AML-193 (cell line): Measurements from ENCODE around the gene MOSMO.
"Not testable (repeated sequence)": the region's sequence is repeated elsewhere in the genome, so short reads cannot be mapped to it uniquely, and the experiment has no call there.

Experiments used
- DNase-seq, 2 experiments: peaks; one replicate each; lab custom pipeline; 2025; lab: John Stamatoyannopoulos, UW

The MOSMO gene

DNA sequence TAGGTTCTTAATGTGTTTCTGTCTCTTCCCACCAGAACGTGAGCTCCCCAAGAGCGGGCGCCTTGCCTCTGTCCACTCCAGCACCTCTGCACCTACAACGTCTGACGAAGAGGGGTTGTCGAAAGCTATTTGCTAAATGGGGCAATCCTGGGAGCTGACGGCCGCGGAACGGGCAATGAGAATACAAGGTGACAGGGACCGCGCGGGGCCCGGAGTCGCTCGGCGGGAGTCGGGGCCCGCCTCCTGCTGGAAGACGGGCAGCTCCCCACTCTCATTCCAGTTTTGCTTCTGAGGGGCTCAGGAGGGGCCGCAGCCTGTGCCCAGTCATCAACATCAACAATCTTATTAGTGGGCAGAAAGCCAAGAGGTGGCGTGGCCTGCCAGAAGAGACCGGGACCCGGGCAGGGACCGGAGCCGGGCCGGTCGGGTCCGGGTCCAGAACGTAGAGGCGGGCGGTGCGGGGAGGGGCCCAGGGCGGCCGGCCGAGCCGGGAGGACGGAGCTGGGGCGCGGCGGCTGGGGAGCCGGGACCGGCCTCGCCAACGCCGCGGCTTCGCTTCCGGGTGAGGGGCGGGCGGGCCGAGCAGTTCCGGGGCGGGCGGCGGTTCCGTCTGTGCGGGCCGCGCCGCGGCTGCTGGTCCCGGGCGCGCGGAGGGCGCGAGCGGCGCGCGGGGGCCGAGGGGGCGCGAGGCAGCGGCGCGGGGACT is at the start of gene MOSMO:
MOSMO (plus strand) TSS at position 603 of the 706 bp plus-strand sequence. CDS start 191 bp downstream, outside the sequence.
- DNase-seq, result peak; percentile 50 to 54

DNA sequence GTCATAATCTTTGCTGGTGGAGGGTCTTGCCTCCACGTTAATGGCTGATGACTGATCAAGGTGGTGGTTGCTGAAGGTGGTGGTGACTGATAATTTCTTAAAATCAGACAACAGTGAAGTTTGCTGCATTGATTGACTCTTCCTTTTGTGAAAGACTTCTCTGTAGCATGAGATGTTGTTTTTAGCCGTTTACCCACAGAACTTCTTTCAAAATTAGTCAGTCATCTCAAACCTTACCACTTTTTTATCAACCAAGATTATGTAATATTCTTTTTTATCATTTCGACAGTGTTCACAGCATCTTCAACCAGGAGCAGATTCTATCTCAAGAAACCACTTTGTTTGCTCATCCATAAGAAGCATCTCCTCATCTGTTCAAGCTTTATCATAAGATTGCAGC is 48.9 kb upstream of the MOSMO start:
- DNase-seq, result no peak

DNA sequence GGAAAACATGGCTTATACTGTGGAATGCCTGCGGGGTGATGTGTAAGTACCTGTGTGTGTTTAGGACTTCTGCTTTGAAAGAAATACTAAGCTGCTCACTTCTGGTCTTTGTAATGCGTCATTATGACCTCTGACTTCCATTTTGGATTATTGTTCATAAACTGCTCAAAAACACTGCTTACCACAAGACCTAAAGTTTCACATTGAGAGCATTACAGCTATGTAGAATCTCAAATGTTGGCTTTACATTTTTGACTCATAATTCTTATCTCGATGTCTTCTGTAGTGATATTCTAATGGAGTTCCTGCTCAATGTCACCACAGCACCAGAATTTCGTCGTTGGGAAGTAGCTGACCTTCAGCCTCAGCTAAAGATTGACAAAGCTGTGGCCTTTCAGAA is 45.4 kb upstream of the MOSMO start:
- DNase-seq, result no peak

DNA sequence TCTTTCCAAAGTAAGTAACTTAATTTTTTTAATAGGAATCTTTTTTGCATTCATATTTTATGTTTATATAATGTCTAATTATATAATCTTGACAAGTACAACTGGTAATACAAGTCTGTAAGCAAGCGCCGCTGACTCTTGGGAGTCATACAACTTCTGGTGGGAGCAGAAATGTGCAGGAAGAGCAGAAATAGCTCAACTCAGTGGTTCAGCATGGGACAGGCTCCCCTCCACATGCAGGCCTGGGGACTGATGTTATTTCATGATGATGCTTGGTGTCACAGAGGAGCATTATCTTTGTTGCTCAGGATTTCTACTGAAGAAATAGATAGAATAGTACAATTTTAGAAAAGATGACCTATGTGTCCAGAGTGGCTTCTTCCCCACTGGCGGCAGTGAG is 44.0 kb upstream of the MOSMO start:
- DNase-seq, result no peak

DNA sequence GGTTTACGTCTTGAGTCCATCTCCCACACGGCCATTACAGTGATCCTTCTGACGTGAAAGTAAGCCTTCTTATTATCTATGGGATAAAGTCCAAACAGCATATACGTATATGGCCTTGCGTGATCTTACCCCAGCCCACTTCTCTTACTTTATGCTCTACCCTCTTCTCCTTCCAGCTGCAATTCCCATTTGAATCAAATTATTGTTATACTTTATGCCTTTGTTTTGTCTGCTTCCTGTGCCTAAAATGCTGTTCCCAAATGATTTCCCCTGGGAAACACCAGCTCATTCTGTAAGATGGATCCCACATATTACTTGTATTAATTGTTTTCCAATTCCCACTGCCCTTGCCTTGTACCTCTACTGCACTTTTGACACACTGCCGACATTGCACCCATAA is 43.6 kb upstream of the MOSMO start:
- no peak for DNase-seq

DNA sequence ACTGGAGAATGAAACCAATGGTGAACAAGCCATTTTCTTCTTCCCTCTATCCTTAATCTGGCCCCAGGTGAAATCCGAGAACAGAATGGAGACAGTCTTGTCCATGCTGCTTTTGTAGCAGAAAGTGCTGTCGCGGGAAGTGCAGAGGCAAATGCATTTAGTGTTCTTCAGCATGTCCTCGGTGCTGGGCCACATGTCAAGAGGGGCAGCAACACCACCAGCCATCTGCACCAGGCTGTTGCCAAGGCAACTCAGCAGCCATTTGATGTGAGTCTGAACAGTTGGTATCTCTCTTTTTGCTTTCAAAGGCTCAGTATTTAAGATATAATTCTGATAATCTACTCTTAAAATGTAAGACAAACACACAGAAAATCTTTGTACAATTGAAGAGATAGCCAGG is 36.1 kb upstream of the MOSMO start:
- DNase-seq, result no peak

DNA sequence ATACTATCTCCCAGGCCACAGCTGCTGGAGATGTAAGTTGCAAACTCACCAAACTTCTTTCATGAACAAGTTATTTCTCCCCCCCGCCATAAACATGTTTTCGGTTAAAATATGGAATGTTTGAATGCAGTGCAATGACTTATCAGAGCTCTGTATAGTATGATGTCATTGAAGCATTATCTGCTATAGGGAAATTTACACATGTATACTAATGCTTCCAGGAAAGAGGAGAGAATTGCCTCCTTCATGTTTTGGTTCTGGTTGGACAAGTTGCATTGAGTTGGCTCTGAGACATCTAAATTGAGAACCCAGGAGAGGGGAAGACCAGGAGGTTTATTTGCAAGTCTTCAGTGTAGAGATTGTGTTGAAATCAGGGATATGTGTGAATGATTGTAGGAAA is 34.0 kb upstream of the MOSMO start:
- DNase-seq, result no peak

DNA sequence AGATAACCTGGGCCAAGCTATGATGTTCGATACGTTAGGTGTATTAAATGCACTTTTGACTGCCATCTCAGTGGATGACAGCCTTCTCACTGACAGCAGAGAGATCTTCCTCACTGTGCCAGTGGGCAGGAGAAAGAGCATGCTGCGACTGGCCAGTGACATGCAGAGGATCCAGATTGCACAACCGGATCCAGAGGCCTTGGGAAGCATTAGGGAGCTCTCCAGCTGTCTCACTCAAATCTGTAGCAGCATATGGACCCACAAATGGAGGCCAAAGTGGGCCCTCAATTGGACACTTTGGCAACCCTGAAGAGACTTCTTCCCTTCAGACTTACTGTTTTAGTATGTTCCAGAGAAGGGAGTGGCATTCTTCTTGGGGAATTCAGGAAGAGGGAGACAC is 27.9 kb upstream of the MOSMO start:
- DNase-seq, result no peak

DNA sequence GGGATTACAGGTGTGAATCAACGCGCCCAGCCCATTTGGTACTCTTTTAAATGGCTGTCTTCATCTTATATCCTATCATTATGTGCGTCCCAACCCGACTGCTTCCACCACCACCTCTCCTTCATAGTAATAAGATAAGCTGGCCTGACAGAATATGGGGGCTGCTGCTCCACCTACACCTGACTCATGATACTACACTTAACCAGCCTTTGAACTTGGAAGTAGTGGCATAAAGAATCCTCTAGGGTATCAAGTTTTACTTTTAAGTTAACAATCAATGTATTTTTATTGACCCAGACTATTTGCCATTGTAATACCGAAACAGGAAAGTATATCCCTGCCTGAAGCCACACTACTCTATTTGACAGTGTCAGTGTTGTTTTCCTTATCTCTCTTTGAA is 25.8 kb upstream of the MOSMO start:
- DNase-seq, result no peak

DNA sequence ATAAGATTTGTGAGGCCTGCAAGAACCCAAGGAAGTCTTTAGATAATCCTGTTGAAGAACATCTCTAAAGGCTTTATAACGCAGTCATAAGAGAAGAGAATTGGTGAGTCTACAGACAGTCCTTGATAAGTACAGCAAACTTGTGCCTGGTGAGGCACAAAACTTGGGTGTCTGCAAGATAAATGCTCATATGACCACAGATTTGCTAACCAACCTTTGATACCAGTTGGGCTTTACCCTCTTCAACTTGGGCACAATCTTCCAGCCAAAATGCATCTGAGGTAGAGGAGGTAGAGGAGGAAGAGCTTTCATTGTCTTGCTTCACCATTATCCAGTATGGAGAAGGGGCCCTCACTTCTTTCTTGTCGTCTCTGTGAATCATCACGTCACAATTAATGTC is 23.8 kb upstream of the MOSMO start:
- DNase-seq, result no peak

DNA sequence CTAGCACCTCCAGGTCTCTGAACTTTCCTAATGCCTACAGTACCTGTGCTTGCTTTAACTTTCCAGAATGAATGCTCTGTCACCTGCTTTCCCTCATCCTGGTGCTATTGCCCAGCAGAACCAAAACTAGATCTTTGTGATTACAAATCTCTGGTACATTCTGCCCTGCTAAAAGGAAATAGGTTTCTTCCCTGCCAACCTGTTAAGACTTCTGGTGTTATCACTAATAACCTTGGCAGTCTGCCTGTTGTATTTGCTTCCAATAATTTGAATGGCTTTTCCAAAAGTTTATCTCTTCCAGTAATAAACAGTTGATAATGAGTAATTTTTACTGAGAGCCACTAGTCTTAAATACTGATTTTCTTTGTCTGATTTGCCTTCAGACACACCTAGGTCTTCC is 22.4 kb upstream of the MOSMO start:
- no peak for DNase-seq

DNA sequence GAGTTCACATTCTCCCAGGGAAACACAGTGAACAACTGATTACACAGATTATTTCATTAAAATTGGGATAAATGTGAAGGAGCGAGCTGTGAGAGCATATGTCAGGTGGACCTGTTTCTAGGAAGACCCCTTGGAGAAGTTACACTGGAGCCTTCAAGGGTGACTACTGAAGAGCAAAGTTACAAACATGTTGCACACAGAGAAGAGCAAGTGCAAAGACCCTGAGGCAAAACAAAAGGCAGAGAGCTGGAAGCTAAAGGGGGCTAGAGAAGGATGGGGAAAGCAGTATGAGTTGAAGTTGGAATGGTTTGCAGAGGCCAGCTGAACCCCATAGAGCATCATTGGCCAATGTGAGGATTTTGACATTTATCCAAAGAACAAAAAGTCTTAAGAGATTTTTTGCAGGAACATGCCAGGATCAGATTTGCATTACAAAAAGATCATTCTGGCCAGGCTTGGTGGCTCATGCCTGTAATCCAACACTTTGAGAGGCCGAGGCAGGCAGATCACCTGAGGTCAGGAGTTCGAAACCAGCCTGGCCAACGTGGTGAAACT is 21.1 kb upstream of the MOSMO start:
- no peak for DNase-seq

DNA sequence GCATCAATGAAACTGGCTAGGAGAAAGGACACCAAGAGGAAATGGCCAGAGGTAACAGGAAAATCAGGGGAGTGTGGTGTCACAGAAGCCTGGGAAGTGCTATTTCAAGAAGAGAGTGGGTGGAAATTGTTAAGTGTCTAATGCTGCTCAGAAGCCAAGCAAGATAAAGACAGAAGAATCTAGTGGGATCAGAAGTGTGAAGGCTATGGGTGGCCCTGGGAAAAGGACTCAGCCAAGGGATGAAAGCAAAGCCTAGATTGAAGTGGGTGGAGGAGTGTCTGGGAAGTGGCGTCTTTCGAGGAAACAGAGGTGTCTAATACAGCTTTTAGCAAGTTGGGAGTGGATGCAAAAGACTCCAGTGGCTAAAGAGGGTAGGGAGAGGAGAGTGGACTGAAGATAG is 20.4 kb upstream of the MOSMO start:
- no peak for DNase-seq

DNA sequence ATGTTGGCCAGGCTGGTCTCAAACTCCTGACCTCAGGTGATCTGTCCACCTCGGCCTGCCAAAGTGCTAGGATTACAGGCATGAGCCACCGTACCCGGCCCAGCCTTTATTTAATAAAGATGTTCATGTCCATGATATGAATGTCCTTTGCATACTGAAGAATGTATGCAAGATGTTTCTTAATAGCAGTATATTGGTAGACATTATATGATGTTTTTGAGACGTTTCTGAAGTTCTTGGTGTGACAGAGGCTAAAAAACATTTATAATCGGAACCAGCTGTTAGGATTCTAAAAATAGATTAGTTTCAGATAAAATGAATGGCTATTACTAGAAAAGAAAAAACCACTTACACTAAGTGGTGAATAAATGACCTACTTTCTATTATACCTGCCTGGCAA is 18.8 kb upstream of the MOSMO start:
- no peak for DNase-seq

DNA sequence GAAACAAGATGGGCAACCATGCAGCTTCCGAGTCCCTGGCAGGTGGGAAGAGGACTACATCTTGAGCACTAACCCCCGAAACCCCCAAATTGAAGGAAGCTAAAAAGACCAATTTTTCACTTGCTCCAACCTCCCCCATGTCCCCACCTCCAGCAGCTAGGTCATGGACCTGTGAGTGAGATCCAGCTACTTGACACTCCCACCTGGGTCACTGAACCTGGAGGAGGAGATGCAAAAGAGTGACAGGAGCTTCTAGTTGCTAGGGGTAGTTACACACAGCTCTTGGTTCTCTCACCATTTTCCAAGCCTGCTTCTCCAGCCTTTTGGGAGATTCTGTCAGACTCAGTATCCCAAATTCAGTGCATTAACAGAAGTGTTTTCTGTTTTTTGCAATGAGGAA is 18.2 kb upstream of the MOSMO start:
- DNase-seq, result no peak

DNA sequence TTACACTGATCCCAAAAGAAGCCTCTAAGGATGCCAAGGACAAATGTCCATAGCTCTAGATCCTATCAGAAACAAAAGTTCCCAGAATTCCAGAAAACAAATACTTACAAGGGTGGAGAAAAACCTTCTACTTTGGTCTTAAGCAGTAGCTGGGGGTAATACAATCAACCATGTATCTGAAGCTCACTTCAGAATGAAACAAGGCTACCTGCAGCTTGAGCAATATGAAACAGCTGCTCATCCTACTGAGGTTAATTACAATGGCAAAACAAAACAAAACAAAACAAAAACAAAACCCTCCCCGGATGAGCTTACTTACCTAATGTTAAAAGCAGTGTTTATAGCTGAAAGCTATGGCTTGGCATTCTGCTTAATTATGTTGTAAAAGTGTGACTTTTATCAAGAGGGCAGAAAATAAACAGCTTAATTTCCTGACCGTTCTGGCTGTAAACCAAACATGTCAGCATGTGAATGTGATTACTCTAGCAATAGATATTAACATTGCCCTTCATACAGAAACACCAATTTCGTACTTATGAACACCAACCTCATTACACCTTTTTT is 17.4 kb upstream of the MOSMO start:
- no peak for DNase-seq

DNA sequence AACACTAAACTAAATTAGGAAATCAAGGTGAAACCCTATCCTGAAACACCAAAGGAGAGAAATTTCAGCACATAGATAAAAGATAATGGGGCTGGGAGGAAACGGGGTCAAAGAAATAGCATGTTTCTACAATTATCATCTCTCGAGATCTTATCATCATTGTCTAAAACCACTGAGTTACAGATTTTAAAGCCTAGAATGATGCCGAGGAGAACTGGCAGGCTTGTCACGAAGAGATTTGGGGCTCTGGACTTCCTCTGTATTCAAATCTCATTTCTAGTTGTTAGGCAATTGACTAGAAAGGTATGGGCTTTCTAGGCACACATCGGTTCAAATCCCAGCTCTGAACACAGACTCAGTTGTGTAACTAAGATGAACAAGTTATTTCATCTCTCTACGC is 16.3 kb upstream of the MOSMO start:
- DNase-seq, result no peak

DNA sequence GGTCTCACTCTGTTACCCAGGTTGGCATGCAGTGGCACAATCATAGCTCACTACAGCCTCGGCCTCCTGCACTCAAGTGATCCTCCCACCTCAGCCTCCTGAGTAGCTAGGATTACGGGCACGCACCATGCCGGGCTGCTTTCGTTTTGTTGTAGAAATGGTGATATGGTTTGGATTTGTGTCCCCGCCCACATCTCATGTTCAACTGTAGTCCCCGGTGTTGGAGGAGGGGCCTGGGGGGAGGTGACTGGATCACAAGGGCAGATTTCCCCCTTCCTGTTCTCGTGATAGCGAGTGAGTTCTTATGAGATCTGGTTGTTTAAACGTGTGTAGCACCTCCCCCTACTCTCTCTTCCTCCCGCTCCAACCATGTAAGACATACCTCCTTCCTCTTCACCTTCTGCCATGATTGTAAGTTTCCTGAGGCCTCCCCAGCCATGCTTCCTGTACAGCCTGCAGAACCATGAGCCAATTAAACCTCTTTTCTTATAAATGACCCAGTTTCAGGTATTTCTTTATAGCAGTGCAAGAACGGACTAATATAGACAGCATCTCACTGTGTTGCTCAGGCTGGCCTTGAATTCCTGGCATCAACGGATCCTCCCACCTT is 12.9 kb upstream of the MOSMO start:
- DNase-seq, result no peak

DNA sequence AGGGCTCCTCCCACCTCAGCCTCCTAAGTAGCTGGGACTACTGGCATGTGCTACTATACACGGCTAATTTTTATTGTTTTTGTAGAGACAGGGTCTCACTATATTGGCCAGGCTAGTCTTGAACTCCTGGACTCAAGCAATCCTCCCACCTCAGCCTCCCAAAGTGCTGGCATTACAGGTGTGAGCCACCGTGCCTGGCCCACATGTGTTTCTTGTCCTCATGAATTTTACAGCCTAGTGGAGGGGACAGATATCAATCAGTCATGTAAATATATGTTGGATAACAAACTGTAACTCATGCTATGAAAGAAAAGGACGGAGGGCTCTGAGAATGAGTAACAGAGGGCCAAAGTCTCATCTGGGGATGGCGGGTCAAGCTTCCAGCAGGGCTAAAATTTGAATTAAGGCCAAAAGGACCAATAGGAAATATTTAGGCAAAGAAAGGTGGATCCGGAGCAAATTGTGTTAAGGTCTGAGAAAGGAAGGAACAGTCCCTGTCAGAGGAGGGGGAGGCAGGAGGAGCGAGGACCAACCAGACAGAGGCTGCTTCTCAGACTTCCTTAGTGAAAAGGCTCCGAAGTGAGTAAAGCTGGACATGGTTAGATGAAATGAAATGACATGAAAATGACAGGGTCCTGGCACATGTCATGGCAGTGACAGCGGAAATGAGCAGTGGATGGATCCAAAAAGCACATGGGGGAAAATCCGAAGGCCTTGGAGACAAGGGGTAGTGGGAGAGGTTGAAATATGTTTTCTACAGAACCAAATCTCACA is 10.8 kb upstream of the MOSMO start:
- no peak for DNase-seq

DNA sequence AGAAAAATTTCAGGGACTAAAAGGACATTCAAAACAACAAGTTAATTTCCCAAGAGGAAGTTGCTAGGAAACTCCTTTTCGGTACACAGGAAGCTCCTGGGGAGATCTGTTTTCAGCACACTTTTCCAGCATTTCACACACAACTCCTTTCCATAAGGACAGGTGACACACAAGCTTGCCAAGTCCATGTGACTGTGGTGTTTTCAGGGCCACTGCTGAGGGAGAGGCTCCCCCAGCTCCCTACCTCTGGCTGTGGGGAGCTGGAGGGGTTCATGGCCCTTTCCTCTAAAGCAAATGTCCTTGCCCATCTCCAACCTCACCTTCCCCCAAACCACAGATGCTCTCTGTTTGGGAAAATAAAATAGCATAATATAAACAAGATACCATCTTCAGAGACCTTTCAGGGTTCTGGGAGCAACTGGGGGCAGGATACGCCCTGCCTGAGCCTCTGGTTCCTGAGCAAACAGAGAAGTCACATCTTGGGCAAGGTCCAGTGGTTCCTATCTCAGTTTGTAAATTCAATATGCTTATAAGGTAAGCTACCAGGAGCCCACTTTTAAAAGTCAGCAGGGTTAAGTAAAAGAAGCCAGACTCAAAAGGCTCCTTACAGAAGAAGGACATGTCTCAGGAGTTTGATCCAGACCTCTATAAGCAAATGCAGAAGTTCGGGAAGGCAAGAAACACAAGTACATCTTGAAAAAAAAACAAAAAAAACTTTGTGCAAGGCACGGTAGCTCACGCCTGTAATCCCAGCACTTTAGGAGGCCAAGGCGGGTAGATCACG is 10.0 kb upstream of the MOSMO start:
- no peak for DNase-seq

DNA sequence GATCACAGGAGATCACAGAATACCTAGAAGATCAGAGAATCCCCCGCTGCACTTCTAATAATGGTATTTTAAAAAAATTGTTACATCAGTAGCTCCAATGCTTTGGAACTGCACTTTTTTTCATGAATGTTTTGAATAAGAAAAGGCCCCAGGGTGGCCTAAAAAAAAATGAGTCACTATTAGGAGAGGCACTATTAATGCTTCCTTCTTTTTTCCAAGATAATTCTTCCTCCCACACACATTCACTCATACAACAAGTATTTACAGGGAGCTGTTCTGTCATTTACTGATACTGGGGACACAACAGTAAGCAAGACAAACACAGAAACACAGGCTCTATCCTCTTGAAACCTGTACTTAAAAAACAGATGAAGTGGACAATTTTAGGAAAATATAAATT is 6.3 kb upstream of the MOSMO start:
- no peak for DNase-seq

DNA sequence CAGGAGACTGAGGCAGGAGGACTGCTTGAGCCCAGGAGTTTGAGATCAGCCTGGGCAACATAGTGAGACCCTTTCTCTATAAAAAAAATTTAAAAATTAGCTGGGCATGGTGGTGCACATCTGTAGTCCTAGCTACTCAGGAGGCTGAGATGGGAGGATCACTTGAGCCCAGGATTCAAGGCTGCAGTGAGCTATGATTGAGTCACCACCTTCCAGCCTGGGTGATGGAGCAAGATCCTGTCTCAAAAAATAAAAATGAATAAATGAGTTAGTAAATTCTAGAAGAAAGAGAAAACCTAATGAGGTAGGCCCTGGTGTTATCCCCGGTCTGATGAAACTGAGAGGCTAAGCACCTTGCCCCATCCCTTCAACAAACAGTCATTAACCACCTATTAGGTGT is 5.9 kb upstream of the MOSMO start:
- DNase-seq, result not testable (repeated sequence)
